ENCODE data around the gene PGAP1.

The PGAP1 gene

DNA sequence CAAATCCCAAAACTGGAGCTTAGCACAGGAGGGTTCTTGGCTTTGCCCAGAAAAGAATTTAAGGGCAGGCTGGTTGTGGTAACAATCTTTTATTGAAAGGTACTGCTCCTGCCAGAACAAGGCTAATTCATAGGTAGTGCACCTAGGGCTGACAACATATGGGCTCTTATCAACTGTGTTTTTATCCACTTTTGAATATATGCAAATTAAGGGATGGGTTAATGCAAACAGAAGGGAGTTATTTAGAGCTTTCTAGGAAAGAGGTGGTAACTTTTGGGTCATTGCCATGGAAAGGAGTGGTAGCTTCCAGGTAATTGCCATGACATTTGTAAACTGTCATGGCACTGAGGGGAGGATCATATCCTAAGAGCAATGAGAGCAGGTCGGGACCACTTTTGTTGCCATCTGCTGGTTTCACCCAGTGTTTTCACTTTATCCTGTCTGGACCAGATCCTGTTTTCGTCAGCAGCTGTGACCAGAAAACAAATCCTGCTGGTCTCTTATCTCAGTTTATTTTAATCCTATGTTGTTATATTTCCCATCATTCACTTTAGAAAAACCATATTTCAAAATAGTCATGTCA lies 118.3 kb downstream of the PGAP1 start:
- DNase-seq (ENCODE audit: low read depth in 2 of 2, low spot score in 1 of 2), result no peak

DNA sequence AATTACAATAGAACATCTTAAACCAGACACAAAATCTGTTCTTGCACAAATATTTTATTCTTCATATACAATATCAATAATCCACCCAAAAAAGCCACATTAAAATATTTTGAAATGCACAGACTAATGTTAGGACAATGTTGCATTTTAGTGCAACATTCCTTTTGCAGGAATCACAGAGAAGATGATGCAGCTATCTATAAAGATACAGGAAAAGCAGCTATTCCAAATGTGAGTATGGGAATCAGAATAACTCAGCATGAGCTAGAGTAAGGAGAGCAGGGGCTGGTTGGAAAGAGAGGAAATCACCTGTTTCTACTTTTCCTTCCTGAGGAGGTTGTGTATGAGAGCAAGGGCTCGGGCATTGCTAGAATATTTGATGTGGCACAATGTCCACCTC lies 122.1 kb downstream of the PGAP1 start:
- no peak for DNase-seq (ENCODE audit: low read depth in 2 of 2, low spot score in 1 of 2)

DNA sequence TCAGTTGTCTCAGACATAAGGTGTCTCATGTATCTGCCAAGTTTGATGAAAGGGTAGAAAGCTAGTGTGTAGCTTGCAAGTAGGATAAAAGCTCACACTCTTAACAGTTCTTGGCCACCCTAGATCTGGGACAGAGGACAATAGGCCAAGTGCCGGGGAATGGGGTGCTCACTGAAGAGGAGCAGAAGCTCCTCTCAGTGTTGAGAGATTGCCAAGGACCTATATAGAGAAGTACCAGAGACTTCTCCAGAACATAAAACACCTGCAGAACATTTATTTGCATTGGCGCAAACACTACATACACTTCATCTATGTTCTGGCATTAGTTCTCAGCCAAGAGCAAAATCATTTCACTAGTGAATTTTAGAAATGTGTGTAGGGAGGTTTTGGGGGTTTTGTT lies 124.1 kb downstream of the PGAP1 start:
- no peak for DNase-seq (ENCODE audit: low read depth in 2 of 2, low spot score in 1 of 2)

DNA sequence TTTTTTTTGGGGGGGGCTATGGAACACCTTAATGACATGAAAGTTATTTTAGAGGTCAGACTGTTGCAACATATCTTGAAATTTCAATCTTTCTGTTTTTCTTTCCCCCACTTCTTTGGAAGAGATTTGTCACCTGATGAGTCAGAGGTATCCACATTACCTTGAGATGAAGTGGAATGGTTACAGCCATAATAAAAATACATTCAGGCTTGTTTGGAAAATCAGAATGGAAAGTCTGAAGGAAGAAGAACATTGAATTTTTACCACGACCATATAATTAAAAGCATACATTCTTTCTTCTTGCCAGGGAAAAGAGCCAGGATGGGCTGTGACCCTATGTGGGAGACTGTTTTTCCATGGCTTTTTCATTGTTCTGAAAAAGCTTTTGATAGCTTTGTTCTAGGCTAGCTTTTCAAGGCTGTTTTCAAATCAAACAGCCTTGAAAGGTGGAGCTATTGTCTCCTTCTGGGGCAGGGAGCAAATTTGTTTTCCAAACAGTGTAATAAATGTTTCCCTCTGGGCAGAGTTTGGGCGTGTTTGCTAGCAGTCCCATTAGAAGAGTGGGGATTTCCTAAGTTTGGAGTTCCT lies 124.7 kb downstream of the PGAP1 start:
- no peak for DNase-seq (ENCODE audit: low read depth in 2 of 2, low spot score in 1 of 2)

DNA sequence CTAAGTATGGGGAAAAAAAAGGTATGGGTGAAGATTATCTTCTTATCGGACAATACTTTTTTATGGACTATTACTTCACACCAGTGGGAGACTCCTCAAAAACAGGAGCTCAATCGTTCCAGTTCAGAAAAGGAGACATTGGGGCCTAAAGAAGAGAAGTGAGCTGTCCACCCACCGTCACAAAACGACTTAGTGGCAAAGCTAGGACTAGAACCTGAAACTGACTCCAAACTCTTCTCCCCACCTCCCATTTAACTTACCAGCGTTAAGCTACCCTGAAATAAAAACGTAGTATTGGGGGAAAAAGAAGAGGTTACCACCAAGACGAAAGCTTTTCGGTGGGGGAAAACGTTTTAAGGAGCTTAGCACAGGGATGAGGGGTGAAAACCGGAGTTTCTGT lies 127.5 kb downstream of the PGAP1 start:
- no peak for DNase-seq (ENCODE audit: low read depth in 2 of 2, low spot score in 1 of 2)

DNA sequence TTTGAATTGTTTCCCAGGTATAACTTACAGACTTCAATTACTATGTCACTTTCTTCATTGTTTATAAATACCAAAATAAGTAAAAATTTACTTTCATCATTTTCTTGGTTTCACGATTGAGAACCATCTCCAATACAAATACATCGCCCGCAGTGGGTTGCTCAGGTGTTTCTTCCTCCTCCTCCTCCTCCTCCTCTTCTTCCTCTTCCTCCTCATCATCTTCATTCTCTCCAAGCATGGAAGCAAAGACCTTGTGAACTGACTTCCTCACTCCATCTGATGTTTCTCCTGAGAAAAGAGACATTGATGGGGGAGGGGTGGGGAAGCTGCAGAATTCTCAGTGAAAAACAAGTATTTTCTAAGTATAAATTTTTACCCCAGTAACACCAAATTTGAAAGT lies 133.6 kb downstream of the PGAP1 start:
- DNase-seq (ENCODE audit: low read depth in 2 of 2, low spot score in 1 of 2), result no peak

DNA sequence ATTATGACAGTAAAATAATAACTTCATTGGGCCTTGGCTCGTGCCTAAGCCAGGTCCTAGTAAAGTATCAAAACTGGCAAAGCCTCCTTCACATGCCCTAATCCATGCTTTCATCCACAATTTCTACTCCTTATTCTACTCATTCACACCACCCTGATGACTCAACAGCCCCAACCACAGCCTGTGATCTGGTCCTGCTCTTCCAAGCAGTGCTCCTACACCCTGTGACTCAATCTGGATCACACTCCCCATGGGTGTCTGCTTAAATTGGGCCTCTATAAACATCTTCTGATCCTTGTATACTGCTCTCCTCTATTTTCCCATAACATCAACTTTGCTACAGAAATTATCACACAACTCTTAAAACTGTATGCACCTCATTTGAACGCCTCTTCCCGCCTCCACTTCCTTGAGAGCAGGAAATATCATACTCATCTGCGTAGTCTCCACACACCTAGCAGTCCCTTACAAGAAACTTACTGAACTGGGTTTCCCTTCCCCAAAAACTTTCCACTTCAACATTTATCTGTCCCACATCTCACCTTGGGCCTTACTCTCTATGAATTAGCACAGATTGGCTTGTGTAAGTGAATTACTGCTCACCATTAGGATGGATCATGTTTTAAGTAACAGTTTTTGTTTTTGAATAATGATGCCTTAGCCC lies 142.9 kb downstream of the PGAP1 start:
- DNase-seq (ENCODE audit: low read depth in 2 of 2, low spot score in 1 of 2), result no peak

Measured in stimulated activated CD8-positive, alpha-beta memory T cell treated with anti-CD3 and anti-CD28 coated beads, Interleukin-4, amount 100 ng/mL, for 4 hours (primary cell).